Neural progenitor cell (in vitro differentiated cells): Measurements from ENCODE around the gene UGT1A3. TPM values are rescaled to one million over a fixed set of nuclear protein-coding genes. Genes with fewer than 3 reads are reported as not detected.
A peak's percentile ranks its signal among the peaks of the same experiment; 100 is the strongest.

Experiments used
- DNase-seq: peaks from one replicate; pipeline ENCODE4 v3.0.0-alpha.2; 2016; ENCODE audit warnings: low spot score
- H2AFZ ChIP-seq: fragments of 200-600 bp; sonication (generic); replicated peaks from 2 replicates; pipeline ENCODE4 v1.6.1; 2016; ENCODE audit warnings: antibody characterized with exemption
- H3F3A ChIP-seq: fragments of 200-600 bp; sonication (generic); 2 replicates; pipeline ENCODE4 v1.6.1; 2016; ENCODE audit warnings: antibody characterized with exemption, low read depth
- H3K27ac ChIP-seq: fragments of 200-600 bp; sonication (generic); 2 replicates; pipeline ENCODE4 v1.5.1; 2016; ENCODE audit warnings: mild to moderate bottlenecking
- H3K27me3 ChIP-seq: fragments of 200-600 bp; sonication (generic); 2 replicates; pipeline ENCODE4 v1.6.1; 2016; ENCODE audit warnings: mild to moderate bottlenecking, moderate library complexity
- H3K36me3 ChIP-seq: fragments of 200-600 bp; sonication (generic); 2 replicates; pipeline ENCODE4 v1.5.1; 2016
- H3K4me1 ChIP-seq: fragments of 200-600 bp; sonication (generic); 2 replicates; pipeline ENCODE4 v1.6.1; 2016; ENCODE audit warnings: mixed run types
- H3K4me2 ChIP-seq: fragments of 200-600 bp; sonication (generic); 2 replicates; pipeline ENCODE4 v1.6.1; 2016
- H3K4me3 ChIP-seq: fragments of 200-600 bp; sonication (generic); 2 replicates; pipeline ENCODE4 v1.5.1; 2016
- H3K79me2 ChIP-seq: fragments of 200-600 bp; sonication (generic); 2 replicates; pipeline ENCODE4 v1.6.1; 2016; ENCODE audit warnings: low read depth
- H3K9ac ChIP-seq: fragments of 200-600 bp; sonication (generic); 2 replicates; pipeline ENCODE4 v1.6.1; 2016
- H3K9me3 ChIP-seq: fragments of 200-600 bp; sonication (generic); 2 replicates; pipeline ENCODE4 v1.5.1; 2016; ENCODE audit warnings: low read depth
- H4K20me1 ChIP-seq: fragments of 200-600 bp; sonication (generic); 2 replicates; pipeline ENCODE4 v1.6.1; 2016; ENCODE audit warnings: low read depth
- H3K27ac Mint-ChIP-seq: 3 replicates; pipeline ENCODE4 v1.8.0; 2021; ENCODE audit warnings: mixed read lengths
- H3K27me3 Mint-ChIP-seq: 2 replicates; pipeline ENCODE4 v1.8.0; 2022; ENCODE audit warnings: low read depth, mild to moderate bottlenecking, inconsistent platforms, moderate library complexity, mixed read lengths; ENCODE audit not compliant: insufficient read depth
- H3K36me3 Mint-ChIP-seq: 3 replicates; pipeline ENCODE4 v1.8.0; 2021; ENCODE audit warnings: mixed read lengths
- H3K4me1 Mint-ChIP-seq: 3 replicates; pipeline ENCODE4 v1.8.0; 2021; ENCODE audit warnings: mixed read lengths
- H3K4me3 Mint-ChIP-seq: 3 replicates; pipeline ENCODE4 v1.8.0; 2021; ENCODE audit warnings: mild to moderate bottlenecking, moderate library complexity, mixed read lengths
- H3K9me3 Mint-ChIP-seq: 3 replicates; pipeline ENCODE4 v1.8.0; 2020; ENCODE audit warnings: mixed read lengths
- CTCF ChIP-seq: fragments of 200-600 bp; sonication (generic); IDR thresholded peaks from 2 replicates; pipeline ENCODE4 v1.5.1; 2017; ENCODE audit warnings: antibody characterized with exemption, mild to moderate bottlenecking
- EZH2 ChIP-seq: fragments of 200-600 bp; sonication (generic); IDR thresholded peaks from 2 replicates; pipeline ENCODE4 v1.6.1; 2017; ENCODE audit warnings: antibody characterized with exemption, mild to moderate bottlenecking, moderate library complexity
- EZH2phosphoT487 ChIP-seq: fragments of 200-600 bp; sonication (generic); IDR thresholded peaks from 2 replicates; pipeline ENCODE4 v1.6.1; 2017; ENCODE audit warnings: antibody characterized with exemption
- total RNA-seq: library from RNA; depleted of rRNA; stranded (reverse); fragments of >200 nt; gene quantifications from 2 replicates; pipeline ENCODE4 v1.2.3, GENCODE V29; 2015; ENCODE audit warnings: low replicate concordance

The UGT1A3 gene
- total RNA-seq, 1 donor from 2014 or later = not detected

- no peaks in the 10 kb centered on the region for H3K36me3 ChIP-seq
- H3K36me3 Mint-ChIP-seq = peaks cover 1% of the 10 kb centered on the region
- peaks cover 3% of the 10 kb centered on the region for H3K9me3 Mint-ChIP-seq
- H4K20me1 ChIP-seq = no peaks in the 10 kb centered on the region
- no peak for TF ChIP-seq EZH2
- no peak for TF ChIP-seq EZH2phosphoT487
- H3K4me3 ChIP-seq = no peak overlapping the region
- H3K4me1 Mint-ChIP-seq = peaks cover 10% of the 10 kb centered on the region
- no peak overlapping the region for H2AFZ ChIP-seq
- H3K4me3 Mint-ChIP-seq = no peak overlapping the region
- H3K4me1 ChIP-seq = no peaks in the 10 kb centered on the region
- no peak overlapping the region for H3K27ac Mint-ChIP-seq
- H3K79me2 ChIP-seq = no peaks in the 10 kb centered on the region
- no peak overlapping the region for H3K27ac ChIP-seq
- no peaks in the 10 kb centered on the region for H3K9me3 ChIP-seq
- H3F3A ChIP-seq = no peaks in the 10 kb centered on the region
- no peak overlapping the region for H3K4me2 ChIP-seq
- no peak overlapping the region for H3K9ac ChIP-seq
- no peak for DNase-seq
- H3K27me3 Mint-ChIP-seq = peaks cover 6% of the 10 kb centered on the region
- no peaks in the 10 kb centered on the region for H3K27me3 ChIP-seq
Observed at GRCh38 chr2:233820774-233821105, 91.9 kb downstream of the UGT1A3 start.

GRCh38 chr2:233821196-233821595 is 92.4 kb downstream of the UGT1A3 start:
- no peaks in the 10 kb centered on the region for H3K27me3 ChIP-seq
- no peak overlapping the region for H3K9ac ChIP-seq
- no peaks in the 10 kb centered on the region for H4K20me1 ChIP-seq
- TF ChIP-seq EZH2 = no peak
- H3K9me3 ChIP-seq = no peaks in the 10 kb centered on the region
- H3K79me2 ChIP-seq = no peaks in the 10 kb centered on the region
- peaks cover 6% of the 10 kb centered on the region for H3K27me3 Mint-ChIP-seq
- H3K27ac Mint-ChIP-seq = peak overlapping the region; percentile 59
- H3K9me3 Mint-ChIP-seq = peaks cover 3% of the 10 kb centered on the region
- H3K36me3 ChIP-seq = no peaks in the 10 kb centered on the region
- peaks cover 9% of the 10 kb centered on the region for H3K4me1 Mint-ChIP-seq
- no peak overlapping the region for H3K27ac ChIP-seq
- H3K4me3 Mint-ChIP-seq = no peak overlapping the region
- H3F3A ChIP-seq = no peaks in the 10 kb centered on the region
- H2AFZ ChIP-seq = no peak overlapping the region
- H3K4me3 ChIP-seq = no peak overlapping the region
- DNase-seq = no peak
- peaks cover 1% of the 10 kb centered on the region for H3K36me3 Mint-ChIP-seq
- H3K4me2 ChIP-seq = no peak overlapping the region
- no peaks in the 10 kb centered on the region for H3K4me1 ChIP-seq

GRCh38 chr2:233821709-233822100 is 92.9 kb downstream of the UGT1A3 start:
- no peak for DNase-seq
- H3K4me1 Mint-ChIP-seq = peaks cover 4% of the 10 kb centered on the region
- no peak overlapping the region for H3K4me3 ChIP-seq
- H3K79me2 ChIP-seq = no peaks in the 10 kb centered on the region
- H3K4me1 ChIP-seq = no peaks in the 10 kb centered on the region
- no peaks in the 10 kb centered on the region for H3K27me3 ChIP-seq
- TF ChIP-seq EZH2 = no peak
- TF ChIP-seq EZH2phosphoT487 = no peak
- TF ChIP-seq CTCF = no peak
- no peaks in the 10 kb centered on the region for H3K36me3 ChIP-seq
- H4K20me1 ChIP-seq = no peaks in the 10 kb centered on the region
- H3K4me2 ChIP-seq = no peak overlapping the region
- peaks cover 3% of the 10 kb centered on the region for H3K9me3 Mint-ChIP-seq
- H3K36me3 Mint-ChIP-seq = peaks cover 1% of the 10 kb centered on the region
- H3K9ac ChIP-seq = no peak overlapping the region
- H2AFZ ChIP-seq = no peak overlapping the region
- no peaks in the 10 kb centered on the region for H3K9me3 ChIP-seq
- no peak overlapping the region for H3K4me3 Mint-ChIP-seq
- H3K27ac ChIP-seq = no peak overlapping the region
- peaks cover 6% of the 10 kb centered on the region for H3K27me3 Mint-ChIP-seq
- no peaks in the 10 kb centered on the region for H3F3A ChIP-seq
- H3K27ac Mint-ChIP-seq = peak overlapping the region; percentile 59

- peaks cover 3% of the 10 kb centered on the region for H3K9me3 Mint-ChIP-seq
- no peak overlapping the region for H2AFZ ChIP-seq
Observed at GRCh38 chr2:233822101-233822771, 93.4 kb downstream of the UGT1A3 start.

More at GRCh38 chr2:233822101-233822771, 93.4 kb downstream of the UGT1A3 start:
- DNase-seq = no peak
- TF ChIP-seq EZH2phosphoT487 (no peak), EZH2 (no peak), CTCF (no peak)
- Histone ChIP-seq H3K4me2 (no peak overlapping the region), H3K79me2 (no peaks in the 10 kb centered on the region), H3K9ac (no peak overlapping the region), H3K4me1 (no peaks in the 10 kb centered on the region), H3F3A (no peaks in the 10 kb centered on the region), H3K27ac (no peak overlapping the region), H3K27me3 (no peaks in the 10 kb centered on the region), H3K36me3 (no peaks in the 10 kb centered on the region), H3K9me3 (no peaks in the 10 kb centered on the region), H4K20me1 (no peaks in the 10 kb centered on the region), H3K4me3 (no peak overlapping the region)
- Mint-ChIP-seq H3K27me3 (peaks cover 4% of the 10 kb centered on the region), H3K4me3 (no peak overlapping the region), H3K27ac (no peak overlapping the region), H3K36me3 (peaks cover 1% of the 10 kb centered on the region), H3K4me1 (peaks cover under 1% of the 10 kb centered on the region)

Other genes starting within 250 kb of the UGT1A3 start
- 15.1 and 32.9 TPM in 2 replicates for gene USP40, start 162.3 kb upstream of the UGT1A3 start, total RNA-seq
- gene UGT1A8, start 111.4 kb upstream of the UGT1A3 start, total RNA-seq = not detected in 2 replicates
- not detected in 2 replicates for gene UGT1A10, start 92.6 kb upstream of the UGT1A3 start, total RNA-seq
- not detected in 2 replicates for gene UGT1A9, start 57.1 kb upstream of the UGT1A3 start, total RNA-seq
- gene UGT1A7, start 47.1 kb upstream of the UGT1A3 start, total RNA-seq = not detected in 2 replicates
- not detected in 2 replicates for gene UGT1A6, start 36.2 kb upstream of the UGT1A3 start, total RNA-seq
- gene UGT1A5, start 16.1 kb upstream of the UGT1A3 start, total RNA-seq = not detected in 2 replicates
- not detected in 2 replicates for gene UGT1A4, start 10.3 kb upstream of the UGT1A3 start, total RNA-seq
- gene UGT1A1, start 31.2 kb downstream of the UGT1A3 start, total RNA-seq = not detected in 2 replicates
- not detected in 2 replicates for gene MROH2A, start 49.3 kb downstream of the UGT1A3 start, total RNA-seq
- gene HJURP, start 125.5 kb downstream of the UGT1A3 start, total RNA-seq = 101 and 109 TPM in 2 replicates
- gene TRPM8, start 188.3 kb downstream of the UGT1A3 start, total RNA-seq = 4.9 and 7.5 TPM in 2 replicates